ENCODE measurements around the gene PPP1R9A. TPM values are rescaled to one million over a fixed set of nuclear protein-coding genes. Genes with fewer than 3 reads are reported as not detected.

The PPP1R9A gene
- total RNA-seq, 1 donor from 2014 or later = 57.2 TPM

- Mint-ChIP-seq H3K4me1 (ENCODE audit: low read depth) (no peaks in the 10 kb centered on the region), H3K4me3 (ENCODE audit: low read depth) (no peak overlapping the region), H3K27ac (no peak overlapping the region), H3K36me3 (ENCODE audit: insufficient read depth) (peaks cover 3% of the 10 kb centered on the region), H3K9me3 (ENCODE audit: low read depth) (peaks cover 5% of the 10 kb centered on the region), H3K27me3 (no peaks in the 10 kb centered on the region)
- no peak for TF ChIP-seq CTCF (IDR thresholded peaks at IDR 0.05; ENCODE audit: unreplicated experiment)
- DNase-seq (ENCODE audit: low spot score, unreplicated experiment) = no peak
Measured at GRCh38 chr7:95088536-95089215, 181.3 kb downstream of the PPP1R9A start.

- no peaks in the 10 kb centered on the region for H3K4me1 Mint-ChIP-seq (ENCODE audit: low read depth)
- no peaks in the 10 kb centered on the region for H3K27me3 Mint-ChIP-seq
- H3K36me3 Mint-ChIP-seq (ENCODE audit: insufficient read depth) = peaks cover 2% of the 10 kb centered on the region
- no peak for DNase-seq (ENCODE audit: low spot score, unreplicated experiment)
- H3K27ac Mint-ChIP-seq = no peak overlapping the region
- no peak for TF ChIP-seq CTCF (IDR thresholded peaks at IDR 0.05; ENCODE audit: unreplicated experiment)
- no peak overlapping the region for H3K4me3 Mint-ChIP-seq (ENCODE audit: low read depth)
- H3K9me3 Mint-ChIP-seq (ENCODE audit: low read depth) = peaks cover 5% of the 10 kb centered on the region
Measured at GRCh38 chr7:95089414-95090315, 182.3 kb downstream of the PPP1R9A start.

- no peak for DNase-seq (ENCODE audit: low spot score, unreplicated experiment)
- no peaks in the 10 kb centered on the region for H3K27me3 Mint-ChIP-seq
- no peak for TF ChIP-seq CTCF (IDR thresholded peaks at IDR 0.05; ENCODE audit: unreplicated experiment)
- H3K36me3 Mint-ChIP-seq (ENCODE audit: insufficient read depth) = no peaks in the 10 kb centered on the region
- H3K4me1 Mint-ChIP-seq (ENCODE audit: low read depth) = peaks cover 2% of the 10 kb centered on the region
- H3K9me3 Mint-ChIP-seq (ENCODE audit: low read depth) = no peaks in the 10 kb centered on the region
- H3K27ac Mint-ChIP-seq = no peak overlapping the region
- H3K4me3 Mint-ChIP-seq (ENCODE audit: low read depth) = no peak overlapping the region
Measured at GRCh38 chr7:95092324-95092723, 184.9 kb downstream of the PPP1R9A start.

GRCh38 chr7:95095259-95095965 lies 188.0 kb downstream of the PPP1R9A start:
- no peak overlapping the region for H3K27ac Mint-ChIP-seq
- no peak for TF ChIP-seq CTCF (IDR thresholded peaks at IDR 0.05; ENCODE audit: unreplicated experiment)
- H3K36me3 Mint-ChIP-seq (ENCODE audit: insufficient read depth) = peaks cover 2% of the 10 kb centered on the region
- peaks cover 2% of the 10 kb centered on the region for H3K9me3 Mint-ChIP-seq (ENCODE audit: low read depth)
- no peaks in the 10 kb centered on the region for H3K27me3 Mint-ChIP-seq
- no peak overlapping the region for H3K4me3 Mint-ChIP-seq (ENCODE audit: low read depth)
- peaks cover 2% of the 10 kb centered on the region for H3K4me1 Mint-ChIP-seq (ENCODE audit: low read depth)
- DNase-seq (ENCODE audit: low spot score, unreplicated experiment) = no peak

GRCh38 chr7:95095966-95096540 lies 188.7 kb downstream of the PPP1R9A start:
- H3K27ac Mint-ChIP-seq = no peak overlapping the region
- H3K27me3 Mint-ChIP-seq = no peaks in the 10 kb centered on the region
- TF ChIP-seq CTCF (IDR thresholded peaks at IDR 0.05; ENCODE audit: unreplicated experiment) = no peak
- H3K36me3 Mint-ChIP-seq (ENCODE audit: insufficient read depth) = peaks cover 5% of the 10 kb centered on the region
- no peak overlapping the region for H3K4me3 Mint-ChIP-seq (ENCODE audit: low read depth)
- no peak for DNase-seq (ENCODE audit: low spot score, unreplicated experiment)
- peaks cover 2% of the 10 kb centered on the region for H3K4me1 Mint-ChIP-seq (ENCODE audit: low read depth)
- H3K9me3 Mint-ChIP-seq (ENCODE audit: low read depth) = peaks cover 5% of the 10 kb centered on the region

Measured in progenitor cell of endocrine pancreas (in vitro differentiated cells).